Hair follicular keratinocyte (primary cell): ENCODE measurements around the gene OR3A2. TPM values are rescaled to one million over a fixed set of nuclear protein-coding genes. Genes with fewer than 3 reads are reported as not detected.

Source experiments
- total RNA-seq: library from RNA; depleted of rRNA; stranded (reverse); fragments of >200 nt; gene quantifications from 2 replicates; pipeline ENCODE4 v1.2.3, GENCODE V29; 2015

Gene OR3A2
- total RNA-seq, result not detected in 2 replicates

DNA sequence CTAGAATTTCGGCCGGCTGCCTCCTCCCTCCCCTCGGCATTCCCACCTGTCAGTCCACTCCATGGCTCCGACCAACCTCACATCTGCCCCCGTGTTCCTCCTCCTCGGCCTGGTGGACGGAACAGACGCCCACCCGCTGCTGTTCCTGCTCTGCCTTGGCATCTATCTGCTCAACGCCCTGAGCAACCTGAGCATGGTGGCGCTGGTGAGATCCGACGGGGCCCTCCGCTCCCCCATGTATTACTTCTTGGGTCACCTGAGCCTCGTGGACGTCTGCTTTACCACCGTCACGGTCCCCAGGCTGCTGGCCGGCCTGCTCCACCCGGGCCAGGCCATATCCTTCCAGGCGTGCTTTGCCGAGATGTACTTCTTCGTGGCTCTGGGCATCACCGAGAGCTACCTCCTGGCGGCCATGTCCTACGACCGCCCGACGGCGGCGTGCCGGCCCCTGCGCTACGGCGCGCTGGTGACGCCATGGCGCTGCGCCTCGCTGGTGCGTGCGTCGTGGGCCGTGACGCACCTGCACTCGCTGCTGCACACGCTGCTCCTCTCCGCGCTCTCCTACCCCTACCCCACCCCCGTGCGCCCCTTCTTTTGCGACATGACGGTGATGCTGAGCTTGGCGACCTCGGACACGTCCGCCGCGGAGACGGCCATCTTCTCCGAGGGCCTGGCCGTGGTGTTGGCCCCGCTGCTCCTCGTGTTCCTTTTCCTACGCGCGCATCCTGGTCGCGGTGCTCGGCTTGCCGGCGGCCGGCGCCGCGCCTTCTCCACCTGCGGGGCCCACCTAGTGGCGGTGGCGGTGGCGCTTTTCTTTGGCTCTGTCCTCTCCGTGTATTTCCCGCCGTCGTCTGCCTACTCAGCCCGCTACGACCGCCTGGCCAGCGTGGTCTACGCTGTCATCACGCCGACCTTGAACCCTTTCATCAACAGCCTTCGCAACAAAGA, at the start of gene OR3A2:
TSS of gene OR3A2 (minus strand) at position 440 of the 948 bp plus-strand sequence.

GRCh38 chr17:3433741-3434140, 47.6 kb upstream of the OR3A2 start, which contains the start of gene OR1E2:
Gene OR1E2 (minus strand): TSS chr17:3433841. CDS start chr17:3433841, 0 bp downstream.

DNA sequence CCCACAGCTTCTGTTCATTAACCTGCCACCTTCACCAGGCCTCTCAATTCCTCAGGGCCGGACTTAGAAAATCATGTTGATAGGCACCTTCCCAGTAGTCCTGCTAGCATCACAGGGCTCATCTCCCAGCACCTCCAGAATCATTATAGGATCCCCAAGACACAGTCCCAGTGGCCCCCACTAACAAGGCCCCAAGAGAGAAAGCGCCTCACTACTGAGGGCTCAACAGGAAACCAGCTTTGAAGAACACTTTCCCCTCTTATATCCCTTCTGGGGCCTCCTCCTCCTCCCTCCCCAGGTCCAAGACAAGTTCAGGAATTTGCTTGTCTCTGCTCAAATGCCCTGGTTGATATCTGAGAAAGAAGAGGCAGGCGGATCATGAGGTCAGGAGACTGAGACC, 25.0 kb upstream of the OR3A2 start, which contains the start of gene OR3A3:
TSS of gene OR3A3 (plus strand) at position 301 of the 400 bp plus-strand sequence.

GRCh38 chr17:3398310-3398709, 12.2 kb upstream of the OR3A2 start, which contains the start of gene OR1E1:
Gene OR1E1 (minus strand): TSS chr17:3398410. CDS start chr17:3398410, 0 bp downstream.

GRCh38 chr17:3298260-3298659, 87.8 kb downstream of the OR3A2 start, which contains the start of gene OR3A1:
Gene OR3A1 (minus strand): TSS chr17:3298360. CDS start chr17:3292582, 5,778 bp downstream.

Other genes with a start within 250 kb of the OR3A2 start
- gene OR1A2, start 188.8 kb downstream of the OR3A2 start, total RNA-seq, result not detected in 2 replicates
- gene OR1A1, start 178.6 kb downstream of the OR3A2 start, total RNA-seq, result not detected in 2 replicates
- not detected in 2 replicates for gene OR3A1, start 87.9 kb downstream of the OR3A2 start, total RNA-seq
- not detected in 2 replicates for gene OR1E1, start 12.1 kb upstream of the OR3A2 start, total RNA-seq
- gene OR3A3, start 25.1 kb upstream of the OR3A2 start, total RNA-seq, result not detected in 2 replicates
- gene OR1E2, start 47.5 kb upstream of the OR3A2 start, total RNA-seq, result not detected in 2 replicates
- gene SPATA22, start 85.5 kb upstream of the OR3A2 start, total RNA-seq, result 0.76 TPM in 1 of 2 replicates, not detected in the other
- gene ASPA, start 89.7 kb upstream of the OR3A2 start, total RNA-seq, result not detected in 2 replicates
- 1.4 and 5.1 TPM in 2 replicates for gene TRPV3, start 171.5 kb upstream of the OR3A2 start, total RNA-seq
- gene TRPV1, start 223.1 kb upstream of the OR3A2 start, total RNA-seq, result 0.55 and 1.0 TPM in 2 replicates
- 11.2 and 16.1 TPM in 2 replicates for gene SHPK, start 249.9 kb upstream of the OR3A2 start, total RNA-seq